ENCODE measurements around the gene PIH1D2.
"Not testable (repeated sequence)": the region's sequence is repeated elsewhere in the genome, so short reads cannot be mapped to it uniquely, and the experiment has no call there.

The PIH1D2 gene

DNA sequence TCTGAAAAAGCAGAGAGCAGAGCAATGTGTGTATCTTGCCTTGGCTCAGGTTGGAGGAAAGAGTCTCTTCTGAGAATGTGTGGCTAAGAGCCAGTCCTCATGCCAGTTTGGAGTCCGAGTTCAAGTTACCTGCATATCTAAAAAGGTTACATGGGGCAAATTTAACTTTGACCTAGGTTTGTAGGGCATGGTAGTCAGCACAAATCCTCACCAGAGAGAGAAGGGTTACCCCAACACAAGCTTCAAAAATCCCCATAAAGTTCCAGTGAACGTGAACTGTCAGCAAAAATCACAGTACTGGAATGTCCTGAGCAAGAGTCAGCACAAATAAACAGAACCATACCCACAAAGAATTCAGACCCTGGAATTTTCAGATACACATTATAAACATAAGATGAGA lies 26.6 kb upstream of the PIH1D2 start:
- H3K9me2 ChIP-seq (ENCODE audit: low read depth, low read length) = no peaks in the 10 kb centered on the region
- no peaks in the 10 kb centered on the region for H3K9me3 ChIP-seq (ENCODE audit: low read length)
- no peaks in the 10 kb centered on the region for H3K79me2 ChIP-seq (ENCODE audit: insufficient read depth, low read length)
- H3F3A ChIP-seq (ENCODE audit: insufficient read depth, low read length) = no peaks in the 10 kb centered on the region
- peaks cover 17% of the 10 kb centered on the region; the same call in 1 of the 2 replicates for H3K36me3 ChIP-seq (ENCODE audit: insufficient read depth, low read length)
- H2AFZ ChIP-seq (ENCODE audit: low read length) = no peak overlapping the region
- no peak overlapping the region for H3K4me3 ChIP-seq (ENCODE audit: low read depth, low read length, poor library complexity, severe bottlenecking)
- no peaks in the 10 kb centered on the region for H4K20me1 ChIP-seq (ENCODE audit: insufficient read depth, low read length)
- no peak overlapping the region for H3K9ac ChIP-seq (ENCODE audit: low read length)
- H3K4me1 ChIP-seq (ENCODE audit: insufficient read depth, low read length, severe bottlenecking) = no peaks in the 10 kb centered on the region
- H3K27ac ChIP-seq (ENCODE audit: low read depth, low read length, poor library complexity, severe bottlenecking) = no peak overlapping the region
- TF ChIP-seq, protein P1, sequence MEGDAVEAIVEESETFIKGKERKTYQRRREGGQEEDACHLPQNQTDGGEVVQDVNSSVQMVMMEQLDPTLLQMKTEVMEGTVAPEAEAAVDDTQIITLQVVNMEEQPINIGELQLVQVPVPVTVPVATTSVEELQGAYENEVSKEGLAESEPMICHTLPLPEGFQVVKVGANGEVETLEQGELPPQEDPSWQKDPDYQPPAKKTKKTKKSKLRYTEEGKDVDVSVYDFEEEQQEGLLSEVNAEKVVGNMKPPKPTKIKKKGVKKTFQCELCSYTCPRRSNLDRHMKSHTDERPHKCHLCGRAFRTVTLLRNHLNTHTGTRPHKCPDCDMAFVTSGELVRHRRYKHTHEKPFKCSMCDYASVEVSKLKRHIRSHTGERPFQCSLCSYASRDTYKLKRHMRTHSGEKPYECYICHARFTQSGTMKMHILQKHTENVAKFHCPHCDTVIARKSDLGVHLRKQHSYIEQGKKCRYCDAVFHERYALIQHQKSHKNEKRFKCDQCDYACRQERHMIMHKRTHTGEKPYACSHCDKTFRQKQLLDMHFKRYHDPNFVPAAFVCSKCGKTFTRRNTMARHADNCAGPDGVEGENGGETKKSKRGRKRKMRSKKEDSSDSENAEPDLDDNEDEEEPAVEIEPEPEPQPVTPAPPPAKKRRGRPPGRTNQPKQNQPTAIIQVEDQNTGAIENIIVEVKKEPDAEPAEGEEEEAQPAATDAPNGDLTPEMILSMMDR (IDR thresholded peaks at IDR 0.05; ENCODE audit: low read length) = no peak
- TF ChIP-seq EZH2 (IDR thresholded peaks at IDR 0.05; ENCODE audit: borderline replicate concordance, low read length) = no peak
- no peaks in the 10 kb centered on the region for H3K27me3 ChIP-seq (ENCODE audit: insufficient read depth, low read length)
- H3K4me2 ChIP-seq (ENCODE audit: low read length) = no peak overlapping the region

DNA sequence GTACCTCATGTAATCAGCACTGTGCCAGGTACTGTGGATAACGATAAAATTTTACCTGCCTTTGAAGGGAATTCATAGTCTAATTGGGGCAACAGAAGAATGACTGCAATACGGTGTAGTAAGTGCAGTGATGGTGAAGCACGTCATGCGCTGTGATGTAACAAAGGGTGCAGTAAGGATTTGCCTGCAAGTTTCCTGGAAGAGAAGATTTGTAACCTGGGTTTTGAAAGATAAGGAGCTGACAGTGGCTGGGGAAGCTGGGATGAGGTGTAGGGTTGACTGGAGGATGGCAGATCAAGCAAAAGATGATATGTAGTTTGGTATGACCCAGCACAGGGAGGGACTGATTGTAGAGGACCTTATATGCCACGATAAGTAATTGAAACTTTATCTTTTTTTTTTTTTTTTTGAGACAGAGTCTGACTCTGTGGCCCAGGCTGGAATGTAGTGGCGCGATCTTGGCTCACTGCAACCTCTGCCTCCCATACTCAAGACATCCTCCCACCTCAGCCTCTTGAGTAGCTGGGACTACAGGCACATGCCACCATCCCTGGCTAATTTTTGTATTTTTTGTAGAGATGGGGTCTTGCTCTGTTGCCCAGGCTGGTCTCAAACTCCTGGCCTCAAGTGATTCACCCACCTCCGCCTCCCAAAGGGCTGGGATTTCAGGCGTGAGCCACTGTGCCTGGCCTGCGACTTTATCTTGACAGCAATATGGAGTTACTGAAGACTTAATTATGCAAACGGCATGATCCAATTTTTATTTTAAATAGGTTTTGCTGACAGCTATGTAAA lies 24.1 kb upstream of the PIH1D2 start:
- TF ChIP-seq, protein P1 (IDR thresholded peaks at IDR 0.05; ENCODE audit: low read length) = no peak
- TF ChIP-seq EZH2 (IDR thresholded peaks at IDR 0.05; ENCODE audit: borderline replicate concordance, low read length) = no peak
- peaks cover 39% of the 10 kb centered on the region for H3K36me3 ChIP-seq (ENCODE audit: insufficient read depth, low read length)
- H3K9me2 ChIP-seq (ENCODE audit: low read depth, low read length) = no peaks in the 10 kb centered on the region
- no peak overlapping the region for H3K4me3 ChIP-seq (ENCODE audit: low read depth, low read length, poor library complexity, severe bottlenecking)
- no peak overlapping the region for H3K9ac ChIP-seq (ENCODE audit: low read length)
- H3F3A ChIP-seq (ENCODE audit: insufficient read depth, low read length) = no peaks in the 10 kb centered on the region
- no peaks in the 10 kb centered on the region for H3K27me3 ChIP-seq (ENCODE audit: insufficient read depth, low read length)
- H3K4me2 ChIP-seq (ENCODE audit: low read length) = no peak overlapping the region
- no peaks in the 10 kb centered on the region for H3K9me3 ChIP-seq (ENCODE audit: low read length)
- H3K4me1 ChIP-seq (ENCODE audit: insufficient read depth, low read length, severe bottlenecking) = no peaks in the 10 kb centered on the region
- no peak overlapping the region for H2AFZ ChIP-seq (ENCODE audit: low read length)
- H3K27ac ChIP-seq (ENCODE audit: low read depth, low read length, poor library complexity, severe bottlenecking) = no peak overlapping the region
- H4K20me1 ChIP-seq (ENCODE audit: insufficient read depth, low read length) = no peaks in the 10 kb centered on the region
- H3K79me2 ChIP-seq (ENCODE audit: insufficient read depth, low read length) = no peaks in the 10 kb centered on the region

DNA sequence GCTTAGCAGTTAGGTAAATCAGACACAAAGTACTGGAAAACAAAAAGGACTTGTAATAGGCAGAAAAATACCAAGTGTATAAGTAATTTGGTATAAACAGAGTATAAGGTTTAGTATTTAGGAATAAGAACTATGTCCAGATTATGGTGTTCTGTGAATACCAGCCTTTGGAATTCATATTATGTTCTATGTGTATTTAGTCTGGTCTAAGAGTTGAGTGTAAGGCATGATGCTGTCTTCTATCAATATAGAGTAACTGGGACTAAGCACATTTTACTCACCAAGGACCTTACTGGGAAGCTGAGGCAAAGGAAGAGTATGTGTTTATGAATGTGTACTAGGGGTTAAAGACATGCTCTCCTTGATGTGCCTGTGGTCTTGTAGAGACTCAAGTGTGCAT lies 22.4 kb upstream of the PIH1D2 start:
- no peak for TF ChIP-seq EZH2 (IDR thresholded peaks at IDR 0.05; ENCODE audit: borderline replicate concordance, low read length)
- TF ChIP-seq, protein P1 (IDR thresholded peaks at IDR 0.05; ENCODE audit: low read length) = no peak
- Histone ChIP-seq H3K4me2 (ENCODE audit: low read length) (no peak overlapping the region), H3K27me3 (ENCODE audit: insufficient read depth, low read length) (no peaks in the 10 kb centered on the region), H3K9me3 (ENCODE audit: low read length) (no peaks in the 10 kb centered on the region), H3K79me2 (ENCODE audit: insufficient read depth, low read length) (no peaks in the 10 kb centered on the region), H3K9me2 (ENCODE audit: low read depth, low read length) (no peaks in the 10 kb centered on the region), H3K9ac (ENCODE audit: low read length) (no peak overlapping the region), H3F3A (ENCODE audit: insufficient read depth, low read length) (no peaks in the 10 kb centered on the region), H2AFZ (ENCODE audit: low read length) (no peak overlapping the region), H4K20me1 (ENCODE audit: insufficient read depth, low read length) (no peaks in the 10 kb centered on the region), H3K36me3 (ENCODE audit: insufficient read depth, low read length) (peaks cover 57% of the 10 kb centered on the region), H3K4me3 (ENCODE audit: low read depth, low read length, poor library complexity, severe bottlenecking) (no peak overlapping the region), H3K4me1 (ENCODE audit: insufficient read depth, low read length, severe bottlenecking) (no peaks in the 10 kb centered on the region), H3K27ac (ENCODE audit: low read depth, low read length, poor library complexity, severe bottlenecking) (no peak overlapping the region)

DNA sequence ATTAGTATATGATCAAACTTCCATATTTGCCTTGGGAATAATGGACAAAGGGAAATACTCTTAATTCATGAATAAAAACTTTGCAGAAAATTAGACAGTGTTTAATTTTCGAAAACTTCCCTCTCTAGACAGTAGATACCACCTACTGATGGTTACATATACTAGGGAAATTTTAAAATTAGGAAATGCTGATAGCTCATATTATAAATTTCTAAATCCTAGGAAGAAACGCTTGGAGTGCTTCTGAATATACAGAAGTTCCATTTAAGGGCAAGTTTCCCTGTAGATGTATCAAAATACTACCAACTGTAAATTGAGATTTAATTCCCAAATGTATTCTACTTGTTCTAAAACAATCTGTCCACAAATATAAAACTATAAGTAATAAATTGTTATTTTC lies 21.5 kb upstream of the PIH1D2 start:
- H3K79me2 ChIP-seq (ENCODE audit: insufficient read depth, low read length); H3K4me3 ChIP-seq (ENCODE audit: low read depth, low read length, poor library complexity, severe bottlenecking); H3K9me2 ChIP-seq (ENCODE audit: low read depth, low read length); H3K9ac ChIP-seq (ENCODE audit: low read length); H4K20me1 ChIP-seq (ENCODE audit: insufficient read depth, low read length); H3F3A ChIP-seq (ENCODE audit: insufficient read depth, low read length); H3K27me3 ChIP-seq (ENCODE audit: insufficient read depth, low read length); H3K4me2 ChIP-seq (ENCODE audit: low read length); H2AFZ ChIP-seq (ENCODE audit: low read length); H3K4me1 ChIP-seq (ENCODE audit: insufficient read depth, low read length, severe bottlenecking); H3K27ac ChIP-seq (ENCODE audit: low read depth, low read length, poor library complexity, severe bottlenecking); H3K9me3 ChIP-seq (ENCODE audit: low read length): not testable (repeated sequence)
- peaks cover 65% of the 10 kb centered on the region for H3K36me3 ChIP-seq (ENCODE audit: insufficient read depth, low read length)
